HG03469 (cell line): ENCODE measurements around the gene CGB3.

ENCODE experiments used
- ATAC-seq: cut with Tn5 transposase; IDR thresholded peaks from one replicate; pipeline ENCODE4 v1.9.1; 2021; ENCODE audit warnings: mild to moderate bottlenecking, moderate library complexity, moderate number of reproducible peaks; ENCODE audit not compliant: unreplicated experiment

CGB3 gene

GRCh38 chr19:48988860-48989259 lies 35.3 kb downstream of the CGB3 start:
- ATAC-seq: no peak

GRCh38 chr19:48988286-48988685 lies 35.8 kb downstream of the CGB3 start:
- no peak for ATAC-seq

DNA sequence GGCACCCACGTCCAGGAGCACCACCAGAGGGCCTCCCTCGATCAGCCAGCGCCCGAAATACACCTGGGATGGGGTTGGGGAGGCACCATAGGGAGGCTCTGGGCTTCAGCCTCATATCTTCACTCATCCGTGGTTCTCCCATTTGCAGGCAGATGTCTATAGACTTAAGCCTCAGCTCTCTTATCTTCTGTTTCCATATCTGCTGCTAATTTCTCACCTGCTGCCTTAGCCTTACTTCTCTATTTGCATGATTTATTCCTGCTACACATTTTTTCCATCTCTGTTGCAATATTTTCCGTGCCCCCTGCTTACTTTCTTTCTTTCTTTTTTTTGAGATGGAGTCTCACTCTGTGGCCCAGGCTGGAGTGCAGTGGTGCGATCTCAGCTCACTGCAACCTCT lies 36.8 kb downstream of the CGB3 start:
- no peak for ATAC-seq

- no peak for ATAC-seq
Observed at GRCh38 chr19:48986211-48986610, 37.9 kb downstream of the CGB3 start.

- ATAC-seq: no peak
Observed at GRCh38 chr19:48985711-48986110, 38.4 kb downstream of the CGB3 start.

DNA sequence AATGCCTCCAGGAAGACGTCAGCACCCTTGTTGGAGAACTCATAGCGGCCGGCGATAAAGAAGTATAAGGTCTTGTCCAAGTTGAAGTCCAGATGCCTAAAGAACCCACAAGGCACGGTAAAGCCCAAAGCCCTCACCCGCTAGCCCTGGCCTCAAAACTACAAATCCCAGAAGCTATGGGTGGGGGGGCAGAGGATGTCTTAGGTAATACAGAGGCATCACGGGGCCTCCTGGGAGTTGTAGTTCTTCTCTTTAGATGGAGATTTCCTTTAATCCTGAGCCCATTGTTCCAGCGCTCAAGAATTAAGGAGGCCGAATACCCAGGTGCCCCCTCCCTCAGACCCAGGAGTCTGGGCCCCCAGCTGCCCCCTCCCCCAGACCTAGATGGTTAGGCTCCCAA lies 41.9 kb downstream of the CGB3 start:
- ATAC-seq: no peak

DNA sequence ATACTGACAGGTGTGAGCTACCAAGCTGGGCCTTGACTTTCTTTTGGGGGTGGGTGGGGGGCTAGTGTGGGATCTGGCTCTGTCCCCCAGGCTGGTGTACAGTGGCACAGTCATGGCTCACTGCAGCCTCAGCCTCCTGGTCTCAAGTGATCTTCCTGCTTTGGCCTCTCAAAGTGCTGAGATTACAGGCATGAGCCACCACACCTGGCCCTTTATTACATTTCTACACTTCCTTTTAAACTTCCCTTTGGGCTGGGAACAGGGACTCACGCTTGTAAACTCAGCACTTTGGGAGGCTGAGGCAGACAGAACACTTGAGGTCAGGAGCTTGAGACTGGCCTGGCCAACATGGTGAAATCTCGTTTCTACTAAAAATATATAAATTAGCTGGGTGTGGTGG lies 47.1 kb downstream of the CGB3 start:
- no peak for ATAC-seq

GRCh38 chr19:48975947-48976847 lies 47.9 kb downstream of the CGB3 start:
- no peak for ATAC-seq
